OCI-LY3 (cell line): ENCODE results near the gene DNAJC15.

Experiments used
- H2AFZ ChIP-seq: fragments of 200-600, 300-600 bp; shearing (Covaris generic); 2 replicates; pipeline ENCODE4 v1.6.0; 2014; ENCODE audit warnings: antibody characterized with exemption, low read depth, low read length
- H3K27ac ChIP-seq: fragments of 200-600, 300-600 bp; sonication (generic); 2 replicates; pipeline ENCODE4 v1.5.1; 2014; ENCODE audit warnings: mild to moderate bottlenecking, low read length, moderate library complexity, mixed read lengths
- H3K27me3 ChIP-seq: fragments of 200-600, 300-600 bp; sonication (generic); 2 replicates; pipeline ENCODE4 v1.6.1; 2014; ENCODE audit warnings: low read depth, low read length, mixed read lengths
- H3K36me3 ChIP-seq: fragments of 200-600, 300-600 bp; sonication (generic); replicated peaks from 2 replicates; pipeline ENCODE3; 2014; ENCODE audit warnings: low read depth, low read length, mixed read lengths
- H3K4me1 ChIP-seq: fragments of 300-600, 200-600 bp; sonication (generic); 2 replicates; pipeline ENCODE4 v1.6.1; 2014; ENCODE audit warnings: low read length, mixed read lengths
- H3K4me2 ChIP-seq: fragments of 200-600, 300-600 bp; sonication (generic); 2 replicates; pipeline ENCODE4 v1.6.1; 2014; ENCODE audit warnings: low read length, mixed read lengths
- H3K4me3 ChIP-seq: fragments of 300-600, 200-600 bp; sonication (generic); 2 replicates; pipeline ENCODE4 v1.5.1; 2014; ENCODE audit warnings: antibody characterized with exemption, mild to moderate bottlenecking, low read length, moderate library complexity
- H3K79me2 ChIP-seq: fragments of 300-600, 200-600 bp; shearing (Covaris generic); 2 replicates; pipeline ENCODE4 v1.6.1; 2014; ENCODE audit warnings: mild to moderate bottlenecking, low read length, mixed read lengths
- H3K9ac ChIP-seq: fragments of 300-600, 200-600 bp; shearing (Covaris generic); 2 replicates; pipeline ENCODE4 v1.6.0; 2014; ENCODE audit warnings: mild to moderate bottlenecking, low read length, moderate library complexity
- H3K9me3 ChIP-seq: fragments of 200-600, 300-600 bp; shearing (Covaris generic); 2 replicates; pipeline ENCODE4 v1.6.1; 2014; ENCODE audit warnings: low read length, mixed read lengths; ENCODE audit not compliant: insufficient read depth
- H4K20me1 ChIP-seq: fragments of 200-600, 300-600 bp; sonication (generic); 2 replicates; pipeline ENCODE4 v1.6.1; 2016; ENCODE audit warnings: low read length, mixed read lengths; ENCODE audit not compliant: insufficient read depth
- EZH2phosphoT487 ChIP-seq: fragments of 200-600 bp; shearing (Covaris generic); IDR thresholded peaks from 2 replicates; pipeline ENCODE4 v1.6.1; 2018; ENCODE audit warnings: antibody characterized with exemption, mixed run types, low read depth
- TF ChIP-seq, protein P1 (sequence below): fragments of 200-600, 300-600 bp; sonication (generic); IDR thresholded peaks from 2 replicates; pipeline ENCODE4 v1.5.1; 2014; ENCODE audit warnings: antibody characterized with exemption, low read length, low read depth

DNAJC15 gene

DNA sequence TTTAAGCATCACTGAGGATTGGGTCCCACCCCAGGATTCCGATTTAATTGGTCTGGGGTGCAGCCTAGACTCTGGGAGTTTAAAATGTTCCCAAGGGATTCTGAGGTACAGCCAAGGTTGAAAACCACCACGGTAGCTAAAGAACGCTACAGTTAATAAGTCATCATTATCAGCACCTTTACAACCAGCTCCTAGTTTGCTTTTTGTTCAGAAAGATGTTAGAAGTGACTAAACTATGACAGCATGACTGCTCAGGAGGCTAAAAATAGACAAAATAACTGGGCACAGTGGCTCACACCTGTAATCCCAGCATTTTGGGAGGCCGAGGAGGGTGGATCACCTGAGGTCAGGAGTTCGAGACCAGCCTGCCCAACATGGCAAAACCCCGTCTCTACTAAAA, 19.7 kb upstream of the DNAJC15 start:
- Histone ChIP-seq H3K27ac (no peak overlapping the region), H3K36me3 (no peaks in the 10 kb centered on the region), H3K4me2 (no peak overlapping the region), H3K4me1 (0 out of 2 replicates have a peak, but pooled peaks cover 5% of the 10 kb centered on the region), H3K4me3 (no peak overlapping the region), H3K9me3 (no peaks in the 10 kb centered on the region), H2AFZ (no peak overlapping the region), H3K79me2 (no peaks in the 10 kb centered on the region), H4K20me1 (no peaks in the 10 kb centered on the region), H3K27me3 (0 out of 2 replicates have a peak, but pooled peaks cover 9% of the 10 kb centered on the region), H3K9ac (no peak overlapping the region)
- TF ChIP-seq, protein P1, sequence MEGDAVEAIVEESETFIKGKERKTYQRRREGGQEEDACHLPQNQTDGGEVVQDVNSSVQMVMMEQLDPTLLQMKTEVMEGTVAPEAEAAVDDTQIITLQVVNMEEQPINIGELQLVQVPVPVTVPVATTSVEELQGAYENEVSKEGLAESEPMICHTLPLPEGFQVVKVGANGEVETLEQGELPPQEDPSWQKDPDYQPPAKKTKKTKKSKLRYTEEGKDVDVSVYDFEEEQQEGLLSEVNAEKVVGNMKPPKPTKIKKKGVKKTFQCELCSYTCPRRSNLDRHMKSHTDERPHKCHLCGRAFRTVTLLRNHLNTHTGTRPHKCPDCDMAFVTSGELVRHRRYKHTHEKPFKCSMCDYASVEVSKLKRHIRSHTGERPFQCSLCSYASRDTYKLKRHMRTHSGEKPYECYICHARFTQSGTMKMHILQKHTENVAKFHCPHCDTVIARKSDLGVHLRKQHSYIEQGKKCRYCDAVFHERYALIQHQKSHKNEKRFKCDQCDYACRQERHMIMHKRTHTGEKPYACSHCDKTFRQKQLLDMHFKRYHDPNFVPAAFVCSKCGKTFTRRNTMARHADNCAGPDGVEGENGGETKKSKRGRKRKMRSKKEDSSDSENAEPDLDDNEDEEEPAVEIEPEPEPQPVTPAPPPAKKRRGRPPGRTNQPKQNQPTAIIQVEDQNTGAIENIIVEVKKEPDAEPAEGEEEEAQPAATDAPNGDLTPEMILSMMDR = no peak
- no peak for TF ChIP-seq EZH2phosphoT487

DNA sequence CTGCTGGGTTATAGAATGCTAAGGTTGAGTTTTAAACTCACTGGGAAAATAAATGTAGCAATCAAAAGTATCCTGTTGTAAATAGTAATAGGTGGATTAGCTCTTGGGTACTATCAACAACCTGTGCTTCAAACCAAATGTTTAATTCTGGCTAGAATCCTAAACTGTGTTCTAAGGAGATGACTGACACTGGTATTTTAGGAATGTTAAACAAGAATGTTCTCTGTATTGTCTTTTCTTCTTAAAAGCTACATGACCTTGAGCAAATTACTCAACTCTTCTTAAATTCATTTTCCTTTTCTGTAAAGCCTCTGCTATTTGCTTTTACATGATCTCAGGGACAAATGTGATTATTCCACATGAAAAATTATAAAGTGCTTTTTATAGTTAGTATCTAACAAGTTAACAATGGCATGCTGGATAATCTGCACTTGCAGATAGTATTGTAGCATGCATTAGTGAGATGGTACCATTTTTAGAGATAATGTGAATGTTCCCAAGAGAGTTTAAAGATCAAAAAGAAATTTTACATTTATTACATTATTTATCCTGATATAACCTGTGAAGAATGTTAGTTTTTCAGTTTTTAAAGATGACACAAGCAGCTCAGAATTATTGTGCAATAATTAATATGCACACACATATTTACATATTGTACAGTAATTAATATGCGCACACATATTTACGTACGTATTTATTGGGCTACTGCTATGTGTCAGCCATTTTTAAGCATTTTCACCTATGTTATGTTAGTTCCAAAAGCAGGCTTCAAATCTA, 17.7 kb upstream of the DNAJC15 start:
- Histone ChIP-seq H3K4me2 (no peak overlapping the region), H3K9ac (no peak overlapping the region), H3K27ac (no peak overlapping the region), H3K9me3 (no peaks in the 10 kb centered on the region), H4K20me1 (no peaks in the 10 kb centered on the region), H3K4me1 (0 out of 2 replicates have a peak, but pooled peaks cover 5% of the 10 kb centered on the region), H3K79me2 (no peaks in the 10 kb centered on the region), H2AFZ (no peak overlapping the region), H3K4me3 (no peak overlapping the region), H3K27me3 (0 out of 2 replicates have a peak, but pooled peaks cover 9% of the 10 kb centered on the region), H3K36me3 (no peaks in the 10 kb centered on the region)
- TF ChIP-seq EZH2phosphoT487 = no peak
- TF ChIP-seq, protein P1 = no peak

DNA sequence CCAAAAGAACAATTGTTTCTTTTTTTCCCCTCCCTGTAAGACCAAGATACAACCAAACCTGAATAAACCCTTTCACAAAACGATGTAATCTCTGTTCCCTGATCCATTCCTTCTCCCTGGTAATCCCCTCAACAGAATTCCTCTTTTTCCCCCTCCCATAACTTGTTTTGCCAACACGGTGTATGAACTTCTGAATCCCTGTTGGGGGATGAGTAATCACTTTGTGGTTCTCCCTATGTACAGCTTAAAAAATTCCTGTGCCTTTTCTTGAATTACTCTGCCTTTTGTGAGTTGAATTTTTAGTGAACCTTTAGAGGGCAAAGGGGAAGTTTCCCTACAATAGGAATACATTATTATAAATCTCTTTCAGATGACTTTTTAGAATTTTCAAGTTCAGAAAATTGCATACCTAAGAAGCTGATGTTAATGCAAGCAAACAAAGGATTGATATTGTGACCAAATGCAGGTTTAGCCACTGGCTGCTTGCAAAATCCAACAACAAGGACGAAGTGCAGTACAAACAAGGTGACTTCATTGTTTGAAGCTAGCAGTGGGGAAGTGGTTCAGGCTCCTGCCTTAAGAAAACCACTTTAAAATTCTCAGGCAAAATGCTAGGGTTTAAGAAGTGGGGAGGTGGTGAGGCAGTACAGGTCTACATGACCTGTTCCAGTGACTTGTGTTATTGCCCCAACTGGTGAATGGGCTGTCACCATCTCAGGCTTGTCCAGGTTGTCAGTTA, 16.3 kb upstream of the DNAJC15 start:
- Histone ChIP-seq H3K4me2 (no peak overlapping the region), H3K27ac (no peak overlapping the region), H3K27me3 (0 out of 2 replicates have a peak, but pooled peaks cover 9% of the 10 kb centered on the region), H3K4me1 (0 out of 2 replicates have a peak, but pooled peaks cover 5% of the 10 kb centered on the region), H2AFZ (no peak overlapping the region), H3K36me3 (no peaks in the 10 kb centered on the region), H4K20me1 (no peaks in the 10 kb centered on the region), H3K9ac (no peak overlapping the region), H3K9me3 (no peaks in the 10 kb centered on the region), H3K4me3 (no peak overlapping the region), H3K79me2 (no peaks in the 10 kb centered on the region)
- TF ChIP-seq EZH2phosphoT487 = no peak
- TF ChIP-seq, protein P1 = no peak

DNA sequence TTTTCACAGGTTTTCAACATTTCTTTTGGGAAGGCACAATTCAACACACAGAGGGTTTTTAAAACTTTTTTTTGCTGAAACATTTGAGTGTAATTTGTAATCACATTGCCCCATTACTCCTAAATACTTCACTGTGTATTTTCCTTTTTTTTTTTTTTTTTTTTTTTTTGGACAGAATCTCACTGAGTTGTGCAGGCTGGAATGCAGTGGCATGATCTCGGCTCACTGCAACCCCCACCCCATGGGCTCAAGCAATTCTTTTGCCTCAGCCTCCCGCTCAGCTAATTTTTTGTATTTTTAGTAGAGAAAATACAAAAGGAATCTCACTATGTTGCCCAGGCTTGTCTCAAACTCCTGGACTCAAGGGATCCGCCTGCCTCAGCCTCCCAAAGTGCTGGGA, 14.8 kb upstream of the DNAJC15 start:
- Histone ChIP-seq H3K4me3 (no peak overlapping the region), H3K79me2 (no peaks in the 10 kb centered on the region), H3K9ac (no peak overlapping the region)

More for the DNA sequence above, 14.8 kb upstream of the DNAJC15 start:
- Histone ChIP-seq H3K36me3 (no peaks in the 10 kb centered on the region), H4K20me1 (no peaks in the 10 kb centered on the region), H3K4me1 (0 out of 2 replicates have a peak, but pooled peaks cover 5% of the 10 kb centered on the region), H3K27me3 (0 out of 2 replicates have a peak, but pooled peaks cover 9% of the 10 kb centered on the region), H3K4me2 (no peak overlapping the region), H2AFZ (no peak overlapping the region), H3K9me3 (no peaks in the 10 kb centered on the region), H3K27ac (no peak overlapping the region)
- no peak for TF ChIP-seq EZH2phosphoT487
- TF ChIP-seq, protein P1 = no peak
